NCI-H146 (cell line): ENCODE results near the gene GALNT17.

Experiments used
- DNase-seq: peaks from one replicate; lab custom pipeline; 2025; lab: John Stamatoyannopoulos, UW

GALNT17 gene

DNA sequence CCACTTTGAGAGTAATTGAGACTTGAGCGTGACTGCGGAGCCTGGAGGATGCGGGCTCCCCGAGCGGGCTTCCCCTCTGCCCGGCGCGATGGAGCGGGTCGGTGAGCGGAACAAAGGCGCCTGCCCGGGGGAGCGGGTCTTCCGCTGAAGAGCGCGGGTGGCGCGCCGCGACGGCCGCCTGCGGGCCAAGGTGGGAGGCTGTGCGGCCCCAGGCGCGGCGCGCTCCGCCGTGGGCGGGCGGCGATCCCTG is at the start of gene GALNT17:
GALNT17 (plus strand) TSS at position 18 of the 250 bp plus-strand sequence.
- DNase-seq = no peak

DNA sequence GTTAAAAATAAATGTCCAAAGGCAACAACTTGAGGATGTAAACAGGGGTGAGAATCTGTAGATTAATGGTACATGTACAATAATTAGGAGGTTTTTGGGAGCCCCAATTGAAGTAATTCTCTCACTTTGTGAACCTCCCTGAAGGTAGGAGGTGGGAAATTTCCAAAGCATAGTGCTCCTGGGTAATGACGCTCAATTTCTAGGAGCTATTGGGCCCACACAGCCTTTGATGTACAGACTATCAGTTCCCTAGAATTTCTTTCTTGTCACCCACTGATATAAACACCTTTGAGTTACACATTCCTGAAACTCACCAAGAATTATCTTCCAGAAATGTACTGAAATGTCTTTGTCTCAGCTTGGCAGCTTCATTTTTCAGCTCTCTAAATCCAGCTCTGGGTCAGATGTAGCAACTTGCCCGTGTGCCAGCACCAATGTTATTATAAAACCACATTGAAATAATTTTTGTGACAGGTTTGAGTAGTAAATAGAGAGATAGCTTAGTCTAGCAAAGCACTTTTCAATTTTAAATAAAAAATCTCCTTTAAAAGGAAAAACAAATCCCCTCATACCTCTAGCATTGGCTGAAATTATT is 36.6 kb upstream of the GALNT17 start:
- no peak for DNase-seq

DNA sequence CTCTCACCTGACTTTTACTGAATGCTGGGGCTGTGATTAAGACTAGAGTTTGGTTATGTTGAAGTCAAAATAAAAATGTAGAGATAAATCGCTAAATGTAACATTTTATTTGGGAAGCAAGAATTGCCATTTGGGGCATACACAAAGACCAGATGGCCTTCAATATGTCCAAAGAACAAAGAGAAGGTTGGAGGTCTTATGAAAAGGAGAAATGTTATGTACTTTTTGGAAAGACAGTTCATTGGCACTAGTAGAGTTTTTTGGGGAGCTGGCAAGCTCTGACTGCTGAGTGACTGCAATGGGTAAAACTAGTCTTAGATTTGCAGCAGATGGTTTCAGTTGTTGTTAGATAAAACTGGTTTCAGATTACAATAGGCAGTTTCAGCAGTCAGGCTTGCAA is 35.6 kb upstream of the GALNT17 start:
- no peak for DNase-seq

DNA sequence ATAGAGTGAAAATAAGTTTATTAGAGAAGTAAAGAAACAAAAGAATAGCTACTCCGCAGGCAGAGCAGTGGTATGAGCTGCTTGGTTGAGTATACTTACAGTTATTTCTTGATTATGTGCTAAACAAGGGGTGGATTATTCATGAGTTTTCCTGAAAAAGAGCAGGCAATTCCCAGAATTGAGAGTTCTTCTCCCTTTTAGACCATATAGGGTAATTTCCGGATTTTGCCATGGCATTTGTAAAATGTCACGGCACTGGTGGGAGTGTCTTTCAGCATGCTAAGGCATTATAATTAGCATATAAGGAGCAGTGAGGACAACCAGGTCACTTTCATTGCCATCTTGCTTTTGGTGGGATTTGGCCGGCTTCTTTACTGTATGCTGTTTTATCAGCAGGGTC is 25.7 kb upstream of the GALNT17 start:
- DNase-seq = no peak

DNA sequence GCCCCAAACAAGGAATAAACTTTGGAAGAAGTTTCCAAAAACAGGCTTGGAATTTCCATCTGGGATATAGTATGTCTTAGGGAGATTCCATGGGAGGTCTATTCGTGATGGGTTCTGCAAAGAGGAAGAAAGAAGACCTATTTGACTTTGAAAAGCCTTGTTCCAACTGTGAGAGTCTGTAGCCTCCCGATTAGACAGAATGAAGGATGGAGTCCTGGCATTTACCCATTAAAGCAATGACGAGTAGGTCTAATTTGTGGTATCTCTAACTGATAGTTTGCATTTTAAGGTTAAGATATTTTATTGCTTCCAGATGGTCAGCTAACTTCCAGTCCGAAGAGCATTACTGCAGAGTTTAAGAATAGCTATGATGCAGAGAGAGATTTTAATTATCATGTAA is 19.5 kb upstream of the GALNT17 start:
- DNase-seq = no peak

DNA sequence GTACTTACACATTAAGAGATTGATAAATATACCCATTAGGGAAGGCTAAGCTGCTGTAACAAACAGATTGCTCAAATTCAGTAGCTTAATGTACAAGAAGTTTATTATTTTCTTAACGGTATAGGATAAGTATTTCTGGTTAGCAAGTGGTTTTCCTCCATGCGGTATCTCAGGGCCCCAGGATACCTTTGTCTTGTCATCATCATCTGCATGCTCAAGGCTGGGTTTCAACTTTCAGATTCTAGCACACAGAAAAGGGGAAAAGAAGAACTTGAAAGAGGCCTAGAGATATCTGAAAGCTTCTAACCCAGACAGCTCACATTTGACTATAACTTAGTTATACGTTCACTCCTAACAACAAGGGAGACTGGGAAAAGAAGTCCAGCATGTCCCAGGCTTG is 11.8 kb upstream of the GALNT17 start:
- no peak for DNase-seq

DNA sequence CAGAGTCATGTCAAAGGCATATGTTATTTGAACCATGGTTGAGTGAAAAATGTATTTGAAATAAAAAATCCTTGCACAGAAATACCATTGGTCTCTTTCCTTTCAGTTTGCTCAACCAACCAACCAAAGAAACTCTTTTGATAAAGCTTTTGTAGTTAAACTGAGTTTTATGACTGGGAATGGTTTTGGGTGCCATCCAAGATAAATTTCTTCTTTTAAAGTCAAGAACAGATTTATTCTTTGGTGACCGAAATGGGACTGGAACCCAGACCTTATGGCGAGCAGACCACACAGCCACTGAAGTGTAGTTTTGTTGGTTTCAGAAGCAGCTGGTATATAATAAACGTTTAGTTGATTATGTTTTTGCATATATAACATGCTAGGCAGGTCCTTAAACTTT is 2.8 kb upstream of the GALNT17 start:
- DNase-seq = no peak

DNA sequence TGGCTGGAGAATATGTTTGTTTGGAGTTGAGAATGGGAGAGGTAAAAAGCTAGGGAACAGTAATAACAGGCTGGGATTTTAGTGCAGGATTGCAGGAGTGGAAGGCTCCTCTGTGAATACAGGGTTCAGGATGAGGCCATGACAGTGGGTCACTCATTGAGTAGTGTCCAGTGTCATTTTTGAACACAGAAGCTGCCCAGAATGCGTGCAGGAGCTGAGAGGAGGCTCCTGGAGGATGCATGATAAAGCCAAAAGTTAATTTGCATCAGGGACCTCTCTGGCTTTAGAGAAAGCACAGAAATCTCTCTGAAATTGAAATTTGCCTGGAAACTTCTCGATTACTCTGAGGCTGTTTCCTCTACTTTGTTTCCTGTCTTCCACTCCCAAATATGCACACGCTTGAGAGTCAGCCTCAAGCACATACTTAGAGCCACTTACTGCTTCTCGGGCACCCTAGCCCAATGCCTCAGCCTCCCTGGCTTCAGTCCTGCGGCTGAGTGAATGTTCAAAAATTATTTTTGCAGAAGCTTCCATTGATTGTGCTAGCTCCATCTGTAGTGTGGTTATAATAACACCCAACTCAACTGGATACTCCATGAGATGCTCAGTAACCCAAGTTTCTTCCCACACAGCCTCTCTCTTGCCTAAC is 1.8 kb upstream of the GALNT17 start:
- no peak for DNase-seq

DNA sequence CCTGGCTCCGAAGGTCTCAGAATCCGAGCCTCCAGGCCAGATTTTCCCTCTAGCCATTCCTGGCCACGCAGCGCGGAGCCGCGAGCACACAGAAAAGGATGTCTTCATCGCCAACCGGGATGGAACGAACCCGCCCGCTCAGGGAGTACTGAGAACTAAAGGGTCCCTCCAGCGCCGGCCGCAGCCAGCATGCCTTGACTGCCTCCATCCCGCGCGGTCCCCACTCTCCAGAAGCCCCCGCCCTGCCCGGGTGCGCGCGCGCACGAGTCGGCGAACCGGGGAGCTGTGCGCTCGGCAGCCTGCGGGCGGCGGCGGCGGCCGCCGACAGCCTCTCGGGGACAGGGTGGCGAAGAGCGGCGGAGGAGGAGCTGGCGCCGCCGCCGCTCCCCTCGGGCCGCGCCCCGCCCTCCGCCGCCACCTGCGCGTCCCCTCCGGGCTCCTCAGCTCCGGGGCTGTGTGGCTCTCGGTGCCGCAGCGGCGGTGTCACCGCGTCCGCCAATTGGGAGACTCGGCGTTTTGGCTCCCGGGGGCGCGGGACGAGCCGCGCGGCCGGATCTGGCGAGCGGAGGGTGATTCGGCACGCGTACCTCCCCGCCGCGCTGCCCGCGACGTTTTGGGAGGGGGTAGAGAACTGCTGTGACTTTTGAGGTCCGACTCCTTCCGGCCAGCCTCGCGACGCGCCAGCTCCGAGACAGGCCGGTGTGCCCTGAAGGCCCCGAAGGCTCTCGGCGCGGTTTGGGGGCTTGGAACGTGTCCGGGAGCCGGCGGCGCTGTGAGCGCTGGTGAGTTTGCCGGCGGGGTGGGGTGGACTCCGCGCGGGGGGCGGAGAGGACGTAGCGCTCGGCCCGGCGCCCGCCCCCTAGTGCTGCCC is 453 bp upstream of the GALNT17 start:
- DNase-seq = no peak

DNA sequence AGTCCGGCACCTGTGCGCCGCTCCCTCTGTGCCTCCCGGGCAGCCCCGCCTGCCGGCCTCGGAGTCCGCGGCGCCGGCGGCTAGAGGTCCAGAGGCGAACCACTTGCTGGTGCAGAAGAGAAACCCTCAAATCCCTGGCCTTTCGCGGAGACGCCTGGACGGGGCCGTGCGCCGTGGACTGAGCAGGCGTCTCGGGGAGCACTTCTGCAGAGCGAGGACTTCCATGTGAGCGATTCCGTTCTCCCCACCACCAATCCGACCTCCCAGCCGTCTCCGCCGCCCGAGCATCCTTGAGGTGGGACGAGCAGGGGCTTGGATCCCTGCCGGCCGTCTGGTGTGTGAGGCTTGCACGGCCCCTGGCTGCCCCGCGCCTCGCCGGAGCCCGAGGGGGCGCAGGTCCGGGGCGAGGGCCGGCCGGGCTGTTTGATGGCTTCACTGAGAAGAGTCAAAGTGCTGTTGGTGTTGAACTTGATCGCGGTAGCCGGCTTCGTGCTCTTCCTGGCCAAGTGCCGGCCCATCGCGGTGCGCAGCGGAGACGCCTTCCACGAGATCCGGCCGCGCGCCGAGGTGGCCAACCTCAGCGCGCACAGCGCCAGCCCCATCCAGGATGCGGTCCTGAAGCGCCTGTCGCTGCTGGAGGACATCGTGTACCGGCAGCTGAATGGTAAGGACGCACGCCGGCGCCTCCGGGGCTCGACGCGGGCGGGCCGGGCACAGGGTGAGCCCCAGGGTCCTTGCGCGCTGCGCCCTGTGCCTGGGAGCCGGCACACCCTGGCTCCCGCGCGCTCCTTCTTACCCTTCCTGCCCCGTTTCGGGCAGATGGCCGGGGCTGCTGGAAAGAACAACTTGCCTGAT is 660 bp downstream of the GALNT17 start:
- DNase-seq = no peak

DNA sequence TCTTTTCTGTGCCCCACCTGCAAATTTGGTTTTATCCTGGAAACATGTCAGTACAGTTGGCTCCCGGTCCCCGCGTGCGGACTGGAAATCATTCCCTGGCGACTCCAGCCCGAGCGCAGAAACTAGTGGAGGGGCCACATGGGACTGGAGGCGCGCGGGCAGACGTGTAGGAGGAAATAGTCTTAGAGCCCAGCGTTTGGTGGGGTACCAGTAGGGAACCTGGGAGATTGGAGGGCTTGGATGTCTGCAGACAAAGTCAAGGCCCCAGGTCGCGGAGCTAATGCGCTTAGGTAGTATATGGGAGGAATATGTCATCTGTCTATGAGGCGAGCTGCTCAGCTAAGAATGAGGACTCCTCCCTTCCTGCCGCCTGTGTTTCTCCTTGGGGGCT is 1.3 kb downstream of the GALNT17 start:
- DNase-seq = no peak

DNA sequence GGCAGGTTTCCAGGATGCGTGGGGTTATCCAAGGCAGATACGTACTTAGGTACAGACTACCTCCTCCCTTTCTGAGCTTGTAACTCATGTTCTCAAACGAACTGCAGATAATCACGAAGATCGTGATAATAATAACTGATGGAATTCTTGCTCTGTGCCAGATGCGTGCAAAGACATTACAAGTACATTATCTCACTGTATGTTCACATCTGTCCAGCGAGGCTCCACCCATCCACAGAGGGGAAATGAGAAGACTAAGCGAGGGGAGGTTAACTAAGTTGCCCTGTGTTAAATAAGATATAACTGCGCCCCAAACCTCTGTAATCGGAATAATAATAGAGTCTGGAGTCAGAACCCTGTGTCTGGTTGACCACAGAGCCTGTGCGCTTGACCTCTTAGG is 1.9 kb downstream of the GALNT17 start:
- no peak for DNase-seq

DNA sequence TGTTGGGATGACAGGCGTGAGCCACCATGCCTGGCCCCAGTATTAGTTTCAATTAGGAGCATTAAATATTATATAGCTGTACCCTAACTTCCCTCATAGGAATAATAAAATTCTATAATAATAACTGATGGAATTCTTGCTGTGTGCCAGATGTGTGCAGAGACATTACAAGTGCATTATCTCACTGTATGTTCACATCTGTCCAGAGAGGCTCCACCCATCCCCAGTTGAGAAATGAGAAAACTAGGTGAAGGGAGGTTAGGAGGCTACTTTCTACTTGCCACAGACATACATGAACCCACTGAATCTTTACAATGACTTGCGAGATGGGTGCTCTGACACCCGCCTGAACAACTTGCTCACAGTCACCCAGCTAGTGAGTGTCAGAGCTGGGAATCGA is 3.2 kb downstream of the GALNT17 start:
- no peak for DNase-seq

DNA sequence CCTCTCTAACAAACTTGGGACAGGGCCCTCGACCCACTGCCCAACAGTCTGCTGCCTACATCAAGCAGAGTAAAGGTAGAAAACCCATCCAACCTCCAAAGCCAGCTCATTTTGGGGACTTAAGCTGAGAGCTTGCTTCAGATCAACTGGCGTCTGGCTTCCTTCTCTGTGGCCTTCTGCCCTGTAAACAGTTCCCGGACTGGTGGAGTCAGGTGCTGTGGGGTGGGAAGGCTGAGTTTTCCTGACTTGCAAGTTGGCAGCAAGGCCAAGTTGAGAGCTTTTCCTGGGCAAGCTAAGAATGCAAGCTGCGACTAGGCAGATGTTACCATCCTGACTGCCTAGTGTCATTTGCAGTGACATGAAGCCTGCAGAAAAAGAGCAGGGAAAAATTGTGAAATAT is 3.7 kb downstream of the GALNT17 start:
- no peak for DNase-seq

DNA sequence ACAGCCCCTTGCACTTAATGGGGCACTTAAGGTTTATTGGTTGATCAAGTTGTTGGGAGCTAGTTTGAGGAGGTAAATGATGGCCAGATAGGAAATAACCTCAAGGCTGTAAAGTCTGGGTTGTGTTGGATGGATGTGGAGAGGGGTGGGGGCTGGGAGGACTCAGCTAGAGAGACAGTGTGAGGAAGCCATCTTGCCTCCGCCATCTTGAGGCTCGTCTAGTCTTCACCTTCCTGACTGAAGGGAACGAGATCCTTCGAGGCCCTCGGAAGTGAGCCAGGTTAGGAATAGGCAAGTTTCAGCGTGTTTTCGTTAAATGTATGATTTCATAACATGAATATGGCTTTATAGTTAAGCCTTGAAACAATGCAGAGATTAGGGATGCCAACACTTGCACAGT is 5.5 kb downstream of the GALNT17 start:
- no peak for DNase-seq

DNA sequence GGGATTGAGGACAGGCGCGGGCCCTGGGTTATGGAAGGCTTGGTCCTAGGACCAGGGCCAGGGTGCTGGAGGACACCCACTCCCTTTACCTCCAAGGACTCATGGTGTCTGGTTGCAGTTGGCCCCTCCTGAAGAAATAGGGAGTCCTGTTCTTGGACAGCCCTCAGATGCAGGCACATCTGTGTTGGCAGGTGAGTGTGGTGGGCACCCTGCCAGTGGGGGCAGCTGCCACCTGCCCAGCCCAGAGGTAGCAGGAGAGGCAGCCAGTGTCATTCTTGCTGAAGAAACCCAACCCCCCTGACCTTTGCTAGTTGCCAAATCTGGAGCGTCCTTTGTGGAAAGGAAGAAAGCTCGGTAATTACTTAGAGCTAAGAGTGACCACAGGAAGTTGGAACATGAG is 8.3 kb downstream of the GALNT17 start:
- no peak for DNase-seq

DNA sequence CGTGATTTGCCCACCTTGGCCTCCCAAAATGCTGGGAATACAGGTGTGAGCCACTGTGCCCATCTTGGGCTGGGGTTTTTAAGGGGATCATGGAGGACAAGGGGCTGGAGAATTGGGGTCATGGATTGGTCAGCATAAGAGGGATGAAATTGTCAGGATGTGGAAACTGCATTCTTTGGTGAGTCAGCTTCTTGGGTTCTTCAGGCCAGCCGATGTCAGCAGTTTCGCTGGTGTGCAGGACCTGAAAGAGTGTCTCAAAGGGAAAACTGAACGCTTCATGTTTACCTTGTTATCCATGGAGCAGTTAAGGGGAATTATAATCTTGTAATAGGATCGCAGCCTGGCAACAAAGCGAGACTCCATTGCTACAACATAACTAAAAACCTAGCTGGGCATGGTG is 13.0 kb downstream of the GALNT17 start:
- no peak for DNase-seq

DNA sequence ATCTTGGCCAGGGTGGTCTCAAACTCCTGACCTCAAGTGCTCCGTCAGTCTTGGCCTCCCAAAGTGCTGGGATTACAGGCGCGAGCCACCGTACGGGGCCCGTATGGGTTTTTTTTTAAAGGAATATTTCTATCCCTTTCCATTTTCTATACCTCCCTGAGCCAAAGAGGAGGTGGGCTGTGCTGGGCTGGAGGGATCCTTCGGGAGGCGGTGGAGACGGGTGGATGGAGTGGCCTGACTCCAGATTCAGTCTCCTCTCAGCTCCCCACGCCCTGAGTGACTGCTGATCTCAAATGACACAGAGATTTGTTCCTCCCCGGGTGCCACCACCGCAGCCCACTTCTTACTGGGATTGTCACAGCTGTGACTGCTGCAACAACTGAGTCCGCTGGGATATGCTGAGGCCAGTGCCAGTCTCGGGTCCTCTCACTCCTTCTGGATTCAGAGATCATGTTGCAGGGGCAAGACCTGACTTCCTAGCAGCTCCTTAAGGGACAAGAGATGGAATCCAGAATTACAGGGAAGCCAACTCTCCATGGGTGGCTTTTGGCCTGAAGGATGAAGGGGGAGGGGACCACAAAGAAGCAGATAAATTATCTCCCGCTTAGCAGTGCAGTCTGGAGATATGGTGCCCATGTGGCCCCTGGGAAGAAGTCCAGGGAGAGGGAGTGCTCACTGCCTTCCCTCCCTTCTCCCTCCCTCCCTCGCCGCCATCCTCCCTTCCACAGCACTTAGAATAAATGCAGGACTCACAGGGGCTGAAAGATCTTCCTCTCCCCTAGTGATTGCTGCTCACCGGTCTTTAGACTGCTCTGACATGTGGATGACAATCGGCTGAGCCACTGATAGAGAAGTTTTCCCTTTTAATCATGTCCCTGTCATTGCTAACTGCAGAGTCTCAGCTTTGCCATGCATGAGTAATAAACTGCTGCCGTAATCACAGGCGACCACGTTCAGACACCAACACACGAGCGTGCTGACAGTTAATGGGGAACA is 14.3 kb downstream of the GALNT17 start:
- DNase-seq = no peak

DNA sequence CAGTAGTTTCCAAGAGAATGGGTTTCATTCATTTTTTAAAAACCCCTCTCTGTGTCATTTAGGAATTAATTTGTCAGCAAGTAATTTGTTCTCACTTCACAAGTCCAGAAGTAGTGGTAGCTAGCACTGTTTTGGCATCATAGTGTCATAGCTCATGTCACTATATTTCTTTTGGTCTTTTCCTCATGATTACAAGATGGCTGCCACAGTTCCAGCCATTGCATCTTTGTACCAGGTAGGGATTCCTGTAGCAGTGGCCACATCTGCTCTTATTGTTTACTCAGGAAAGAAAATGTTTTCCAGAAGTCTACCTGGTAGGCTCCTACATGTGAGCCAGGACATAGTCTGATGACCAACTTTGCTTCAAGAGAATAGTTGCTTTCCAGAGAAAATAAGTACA is 16.2 kb downstream of the GALNT17 start:
- no peak for DNase-seq

DNA sequence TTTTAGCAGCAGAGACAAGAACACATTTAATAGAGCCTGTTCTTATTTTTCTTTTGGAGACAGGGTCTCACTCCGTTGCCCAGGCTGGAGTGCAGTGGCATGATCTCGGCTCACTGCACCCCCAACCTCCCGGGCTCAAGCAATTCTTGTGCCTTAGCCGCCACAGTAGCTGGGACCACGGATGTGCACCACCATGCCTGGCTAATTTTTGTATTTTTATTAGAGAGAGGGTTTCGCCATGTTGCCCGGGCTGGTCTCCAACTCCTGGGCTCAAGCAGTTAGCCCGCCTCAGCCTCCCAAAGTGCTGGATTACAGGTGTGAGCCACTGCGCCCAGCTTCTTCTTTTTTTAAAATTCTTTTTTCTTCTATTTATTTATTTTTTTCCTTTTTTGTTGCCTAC is 23.3 kb downstream of the GALNT17 start:
- no peak for DNase-seq

DNA sequence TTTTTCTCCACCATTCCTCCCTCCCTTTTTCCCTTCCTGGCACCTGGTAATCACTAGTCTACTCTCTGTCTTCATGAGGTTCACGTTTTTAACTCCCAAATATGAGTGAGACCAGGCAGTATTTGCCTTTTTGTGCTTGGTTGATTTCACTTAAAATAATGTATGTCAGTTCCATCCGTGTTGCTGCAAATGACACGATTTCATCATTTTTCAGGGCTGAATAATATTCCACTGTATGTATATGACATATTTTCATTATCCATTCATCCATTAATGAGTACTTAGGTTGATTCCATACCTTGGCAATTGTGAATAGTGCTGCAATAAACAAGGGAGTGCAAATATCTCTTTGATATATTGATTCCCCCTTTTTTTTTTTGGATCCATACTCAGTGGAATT is 25.8 kb downstream of the GALNT17 start:
- no peak for DNase-seq

DNA sequence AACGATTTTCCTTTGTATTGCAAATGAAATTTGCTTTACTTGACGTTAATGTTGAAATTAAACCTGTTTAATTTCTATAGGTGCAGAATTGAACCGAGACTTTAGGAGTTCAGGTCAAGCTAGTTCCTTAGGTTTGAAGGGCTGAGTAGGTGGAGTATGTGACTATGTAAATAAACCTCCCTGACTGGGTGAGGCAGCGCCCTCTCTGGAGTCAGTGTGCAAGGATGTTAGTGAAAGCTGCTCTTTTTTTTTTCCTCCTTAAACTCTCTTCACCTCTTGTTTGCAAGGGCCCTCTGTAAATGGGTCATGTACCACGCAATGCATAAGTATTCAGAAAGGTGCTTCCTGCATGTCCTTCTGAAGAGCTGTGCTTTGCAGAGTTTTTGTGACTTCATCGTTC is 33.8 kb downstream of the GALNT17 start:
- no peak for DNase-seq
